ENCODE measurements around the gene LRRC26. TPM values are rescaled to one million over a fixed set of nuclear protein-coding genes. Genes with fewer than 3 reads are reported as not detected.

LRRC26 gene
- total and polyA plus RNA-seq, 4 donors = 0.12 to 5.2 (median 0.57) TPM

- peaks cover 11 to 32% (median 20%) of the 10 kb centered on the region in 5 donors for H3K4me1 ChIP-seq (ENCODE audit: control insufficient read depth in 5 of 5, insufficient read depth in 5 of 5, low read length in 5 of 5)
- DNase-seq (no peak), ATAC-seq (ENCODE audit: insufficient read depth, low FRiP score) (no peak)
- no peak overlapping the region for H3K27ac ChIP-seq (ENCODE audit: low read depth in 1 of 2, low read length in 1 of 2)
- H3K4me3 ChIP-seq = no peak overlapping the region
- no peak overlapping the region for H3K9ac ChIP-seq (ENCODE audit: insufficient read depth in 1 of 2, low read length in 2 of 2)
- no peak for TF ChIP-seq CTCF (IDR thresholded peaks at IDR 0.05; ENCODE audit: control extremely low read depth, extremely low read depth)
- 94 to 95% methylated on average over 48 of the region's 48 CpGs for WGBS, 2 donors
- peaks cover 8 to 66% (median 32%) of the 10 kb centered on the region in 4 donors for H3K36me3 ChIP-seq (ENCODE audit: control insufficient read depth in 4 of 4, insufficient read depth in 4 of 4, low read length in 4 of 4)
- H3K27me3 ChIP-seq (ENCODE audit: control insufficient read depth in 3 of 3, insufficient read depth in 3 of 3, low read length in 2 of 3) = no peaks in the 10 kb centered on the region
- H3K9me3 ChIP-seq (ENCODE audit: control insufficient read depth in 4 of 4, insufficient read depth in 3 of 4, low read length in 3 of 4) = peaks cover 0 to 2% (median 0%) of the 10 kb centered on the region in 4 donors
Measured at GRCh38 chr9:137184881-137185660, 15.2 kb upstream of the LRRC26 start.

- Histone ChIP-seq H3K27me3 (ENCODE audit: control insufficient read depth in 3 of 3, insufficient read depth in 3 of 3, low read length in 2 of 3) (no peaks in the 10 kb centered on the region), H3K9ac (ENCODE audit: insufficient read depth in 1 of 2, low read length in 2 of 2) (no peak overlapping the region), H3K4me1 (ENCODE audit: control insufficient read depth in 5 of 5, insufficient read depth in 5 of 5, low read length in 5 of 5) (peaks cover 3 to 23% (median 11%) of the 10 kb centered on the region in 5 donors), H3K36me3 (ENCODE audit: control insufficient read depth in 4 of 4, insufficient read depth in 4 of 4, low read length in 4 of 4) (peaks cover 8 to 72% (median 32%) of the 10 kb centered on the region in 4 donors), H3K27ac (ENCODE audit: low read depth in 1 of 2, low read length in 1 of 2) (no peak overlapping the region), H3K4me3 (no peak overlapping the region), H3K9me3 (ENCODE audit: control insufficient read depth in 4 of 4, insufficient read depth in 3 of 4, low read length in 3 of 4) (peaks cover 0 to 2% (median 0%) of the 10 kb centered on the region in 4 donors)
- no peak for TF ChIP-seq CTCF (IDR thresholded peaks at IDR 0.05; ENCODE audit: control extremely low read depth, extremely low read depth)
- WGBS, 2 donors = 96 to 98% methylated on average over 27 of the region's 27 CpGs
- ATAC-seq (ENCODE audit: insufficient read depth, low FRiP score) (no peak), DNase-seq (no peak)
Measured at GRCh38 chr9:137183980-137184595, 14.2 kb upstream of the LRRC26 start.

GRCh38 chr9:137182836-137183235, 13.0 kb upstream of the LRRC26 start:
- ATAC-seq (ENCODE audit: insufficient read depth, low FRiP score) (no peak), DNase-seq (no peak)
- Histone ChIP-seq H3K9me3 (ENCODE audit: control insufficient read depth in 4 of 4, insufficient read depth in 3 of 4, low read length in 3 of 4) (peaks cover 0 to 2% (median 0%) of the 10 kb centered on the region in 4 donors), H3K27me3 (ENCODE audit: control insufficient read depth in 3 of 3, insufficient read depth in 3 of 3, low read length in 2 of 3) (no peaks in the 10 kb centered on the region), H3K9ac (ENCODE audit: insufficient read depth in 1 of 2, low read length in 2 of 2) (no peak overlapping the region), H3K4me1 (ENCODE audit: control insufficient read depth in 5 of 5, insufficient read depth in 5 of 5, low read length in 5 of 5) (peaks cover 3 to 23% (median 11%) of the 10 kb centered on the region in 5 donors), H3K36me3 (ENCODE audit: control insufficient read depth in 4 of 4, insufficient read depth in 4 of 4, low read length in 4 of 4) (peaks cover 8 to 84% (median 32%) of the 10 kb centered on the region in 4 donors), H3K4me3 (no peak overlapping the region), H3K27ac (ENCODE audit: low read depth in 1 of 2, low read length in 1 of 2) (no peak overlapping the region)
- 94 to 96% methylated on average over 17 of the region's 17 CpGs for WGBS, 2 donors
- TF ChIP-seq CTCF (IDR thresholded peaks at IDR 0.05; ENCODE audit: control extremely low read depth, extremely low read depth) = no peak

All from lung (tissue), 12 donors.